Neural cell (in vitro differentiated cells): Measurements from ENCODE around the gene RNF19B.

Experiments
- CTCF ChIP-seq: fragments of 450-650 bp; IDR thresholded peaks from 2 replicates; pipeline ENCODE4 v1.5.1; 2014; ENCODE audit warnings: antibody characterized with exemption, mild to moderate bottlenecking, moderate library complexity; ENCODE audit not compliant: poor library complexity, severe bottlenecking
- EP300 ChIP-seq: fragments of 450-650 bp; conservative IDR thresholded peaks from 2 replicates; pipeline ENCODE4 v1.6.1; 2014; ENCODE audit warnings: antibody characterized with exemption, mild to moderate bottlenecking, moderate library complexity; ENCODE audit not compliant: poor library complexity, severe bottlenecking
- EZH2 ChIP-seq: fragments of 200-600, 300-800 bp; shearing (Covaris generic), sonication (generic); IDR thresholded peaks from 2 replicates; pipeline ENCODE4 v1.6.1; 2014; ENCODE audit warnings: antibody characterized with exemption, low read length, borderline replicate concordance, mild to moderate bottlenecking; ENCODE audit not compliant: insufficient read depth, poor library complexity, severe bottlenecking
- POLR2AphosphoS5 ChIP-seq: IDR thresholded peaks from 2 replicates; pipeline ENCODE4 v1.6.1; 2012
- RAD21 ChIP-seq: fragments of 450-650 bp; conservative IDR thresholded peaks from 2 replicates; pipeline ENCODE4 v1.6.1; 2014; ENCODE audit warnings: antibody characterized with exemption, mild to moderate bottlenecking, moderate library complexity
- TAF1 ChIP-seq: IDR thresholded peaks from 2 replicates; pipeline ENCODE4 v1.6.1; 2012; ENCODE audit warnings: low read depth

- TF ChIP-seq CTCF = no peak
- no peak for TF ChIP-seq EP300
- TF ChIP-seq POLR2AphosphoS5 = no peak
- no peak for TF ChIP-seq EZH2
- no peak for TF ChIP-seq RAD21
- TF ChIP-seq TAF1 = no peak
Observed at GRCh38 chr1:32890516-32891240, 73.9 kb downstream of the RNF19B start.
